ENCODE data around the gene AKT1S1.

Gene AKT1S1

GRCh38 chr19:49894011-49894664 is 17.0 kb upstream of the AKT1S1 start:
- H3K4me3 ChIP-seq (ENCODE audit: low read depth, low read length), result no peak overlapping the region
- TF ChIP-seq CTCF (IDR thresholded peaks at IDR 0.05; ENCODE audit: low read depth, low read length), result no peak
- in situ Hi-C loops (cut with HindIII; ENCODE audit: low sequenced_read_pairs), result no loop called here
- no peak for DNase-seq (ENCODE audit: low read depth, low spot score)

DNA sequence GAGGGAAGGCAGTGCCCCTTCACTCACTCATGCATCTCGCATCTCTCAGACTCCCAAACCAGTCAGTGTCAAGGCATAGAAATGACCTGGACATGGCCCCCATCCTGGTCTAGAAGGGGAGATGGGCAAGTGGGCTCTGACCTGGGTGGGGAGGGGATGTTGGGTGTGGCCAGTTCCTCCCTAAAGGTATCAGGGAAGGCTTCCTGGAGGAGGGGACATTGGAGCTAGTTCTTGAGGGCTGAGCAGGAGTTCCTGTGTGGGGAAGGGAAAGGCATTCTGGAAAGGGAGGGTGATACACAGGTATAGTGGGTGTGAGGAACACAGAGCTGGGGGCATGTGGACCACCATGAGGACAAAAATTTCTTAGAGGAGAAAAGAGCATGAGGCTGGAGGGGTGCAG is 15.6 kb upstream of the AKT1S1 start:
- H3K4me3 ChIP-seq (ENCODE audit: low read depth, low read length), result no peak overlapping the region
- in situ Hi-C loops (cut with HindIII; ENCODE audit: low sequenced_read_pairs), result no loop called here
- TF ChIP-seq CTCF (IDR thresholded peaks at IDR 0.05; ENCODE audit: low read depth, low read length), result no peak
- no peak for DNase-seq (ENCODE audit: low read depth, low spot score)

- no peak for DNase-seq (ENCODE audit: low read depth, low spot score)
- H3K4me3 ChIP-seq (ENCODE audit: low read depth, low read length), result no peak overlapping the region
- in situ Hi-C loops (cut with HindIII; ENCODE audit: low sequenced_read_pairs), result no loop called here
- no peak for TF ChIP-seq CTCF (IDR thresholded peaks at IDR 0.05; ENCODE audit: low read depth, low read length)
Observed at GRCh38 chr19:49891393-49891792, 14.2 kb upstream of the AKT1S1 start.

DNA sequence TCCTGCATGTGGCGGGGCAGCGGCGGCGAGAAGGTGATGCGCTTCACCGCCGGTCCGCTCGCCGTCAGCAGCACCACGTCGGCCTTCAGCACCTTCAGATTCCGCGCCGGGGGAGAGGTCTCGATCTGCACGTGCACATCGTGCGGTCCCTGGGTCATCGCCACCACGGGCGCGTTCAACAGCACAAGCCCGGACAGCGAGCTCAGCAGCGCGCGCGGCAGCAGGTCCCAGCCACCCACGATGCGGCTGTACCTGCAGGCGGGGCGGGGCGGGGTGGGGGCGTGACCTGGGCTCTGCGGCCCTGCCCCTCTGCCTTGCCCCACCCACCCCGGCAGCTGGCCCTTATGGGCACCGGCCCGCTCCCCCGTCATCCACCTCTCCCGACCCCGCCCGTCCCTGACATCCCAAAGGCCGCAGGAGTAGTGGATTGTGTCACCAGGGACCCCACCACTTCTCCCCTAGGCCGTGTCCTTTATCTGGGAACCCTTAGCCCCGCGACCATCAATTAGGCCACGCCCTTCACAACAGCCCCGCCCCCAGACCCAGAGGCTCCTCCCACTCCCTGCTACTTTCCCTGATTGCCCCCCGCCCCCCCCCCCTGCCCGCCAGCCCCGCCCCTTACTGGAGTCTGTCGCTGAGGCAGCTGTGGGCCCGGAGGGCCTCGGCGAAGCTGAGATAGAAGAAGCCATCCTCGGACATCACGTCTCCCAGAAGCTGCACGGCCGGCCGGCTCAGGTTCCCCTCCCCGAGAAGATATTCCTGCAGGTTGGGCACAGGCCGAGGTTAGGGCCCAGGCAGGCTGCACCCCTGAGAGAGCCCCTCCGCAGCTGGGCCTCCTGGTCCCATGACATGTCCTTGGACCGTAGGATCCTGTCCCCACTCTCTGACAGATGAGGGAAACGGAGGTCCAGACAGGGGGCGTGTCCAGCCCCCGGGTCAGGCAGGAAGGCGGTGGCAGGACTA is 13.5 kb upstream of the AKT1S1 start:
- H3K4me3 ChIP-seq (ENCODE audit: low read depth, low read length), result peak overlapping the region; percentile 7
- in situ Hi-C loops (cut with HindIII; ENCODE audit: low sequenced_read_pairs), result no loop called here
- no peak for DNase-seq (ENCODE audit: low read depth, low spot score)

GRCh38 chr19:49889687-49890348 is 12.7 kb upstream of the AKT1S1 start:
- in situ Hi-C loops (cut with HindIII; ENCODE audit: low sequenced_read_pairs), result no loop called here
- DNase-seq (ENCODE audit: low read depth, low spot score), result peak; percentile 65
- H3K4me3 ChIP-seq (ENCODE audit: low read depth, low read length), result no peak overlapping the region
- TF ChIP-seq CTCF (IDR thresholded peaks at IDR 0.05; ENCODE audit: low read depth, low read length), result peak; percentile 70

More for the DNA sequence above, 13.5 kb upstream of the AKT1S1 start:
- TF ChIP-seq CTCF (IDR thresholded peaks at IDR 0.05; ENCODE audit: low read depth, low read length), result no peak

GRCh38 chr19:49889038-49889686 is 12.0 kb upstream of the AKT1S1 start:
- in situ Hi-C loops (cut with HindIII; ENCODE audit: low sequenced_read_pairs), result no loop called here
- TF ChIP-seq CTCF (IDR thresholded peaks at IDR 0.05; ENCODE audit: low read depth, low read length), result no peak
- H3K4me3 ChIP-seq (ENCODE audit: low read depth, low read length), result no peak overlapping the region
- no peak for DNase-seq (ENCODE audit: low read depth, low spot score)

Measured in astrocyte of the spinal cord (primary cell).